IPS DF 4.7 (cell line): ENCODE data around the gene RANGRF.
"Not testable (repeated sequence)": the region's sequence is repeated elsewhere in the genome, so short reads cannot be mapped to it uniquely, and the experiment has no call there.

ENCODE experiments used
- DNase-seq: peaks from one replicate; pipeline ENCODE4 v3.0.0-alpha.2; 2013; ENCODE audit warnings: low spot score; ENCODE audit errors: extremely low read depth

The RANGRF gene

GRCh38 chr17:8288336-8289102, at the start of gene RANGRF:
Gene RANGRF, plus strand, starts transcription at chr17:8288670. Its CDS starts 119 bp downstream, at chr17:8288789.
- DNase-seq, result no peak

GRCh38 chr17:8243827-8244226, 44.6 kb upstream of the RANGRF start:
- DNase-seq, result no peak

- DNase-seq, result no peak
Observed at GRCh38 chr17:8244768-8245167, 43.7 kb upstream of the RANGRF start.

GRCh38 chr17:8248751-8249607, 39.5 kb upstream of the RANGRF start, which contains the start of gene PFAS:
Gene PFAS, plus strand, starts transcription at chr17:8249289. Its CDS starts 4,649 bp downstream, at chr17:8253938.
- no peak for DNase-seq

- no peak for DNase-seq
Observed at GRCh38 chr17:8249621-8250500, 38.6 kb upstream of the RANGRF start.

- not testable (repeated sequence) for DNase-seq
Observed at GRCh38 chr17:8251411-8251810, 37.1 kb upstream of the RANGRF start.

GRCh38 chr17:8253801-8254200, 34.7 kb upstream of the RANGRF start:
- no peak for DNase-seq

GRCh38 chr17:8254881-8255280, 33.6 kb upstream of the RANGRF start:
- DNase-seq, result no peak

- DNase-seq, result no peak
Observed at GRCh38 chr17:8255499-8255898, 33.0 kb upstream of the RANGRF start.

- DNase-seq, result no peak
Observed at GRCh38 chr17:8256291-8256690, 32.2 kb upstream of the RANGRF start.

GRCh38 chr17:8256691-8257090, 31.8 kb upstream of the RANGRF start:
- no peak for DNase-seq

GRCh38 chr17:8257801-8258200, 30.7 kb upstream of the RANGRF start:
- DNase-seq, result no peak

GRCh38 chr17:8264320-8264719, 24.1 kb upstream of the RANGRF start:
- no peak for DNase-seq

GRCh38 chr17:8264836-8265542, 23.5 kb upstream of the RANGRF start:
- no peak for DNase-seq

GRCh38 chr17:8266648-8267479, 21.6 kb upstream of the RANGRF start:
- no peak for DNase-seq

- DNase-seq, result no peak
Observed at GRCh38 chr17:8267480-8268147, 20.9 kb upstream of the RANGRF start.

GRCh38 chr17:8268550-8269298, 19.7 kb upstream of the RANGRF start:
- no peak for DNase-seq

- DNase-seq, result no peak
Observed at GRCh38 chr17:8272421-8272820, 16.0 kb upstream of the RANGRF start.
